OCI-LY3 (cell line): ENCODE measurements around the gene MMP23B.

Source experiments
- H2AFZ ChIP-seq: fragments of 200-600, 300-600 bp; shearing (Covaris generic); 2 replicates; pipeline ENCODE4 v1.6.0; 2014; ENCODE audit warnings: antibody characterized with exemption, low read depth, low read length
- H3K27ac ChIP-seq: fragments of 200-600, 300-600 bp; sonication (generic); 2 replicates; pipeline ENCODE4 v1.5.1; 2014; ENCODE audit warnings: mild to moderate bottlenecking, low read length, moderate library complexity, mixed read lengths
- H3K27me3 ChIP-seq: fragments of 200-600, 300-600 bp; sonication (generic); 2 replicates; pipeline ENCODE4 v1.6.1; 2014; ENCODE audit warnings: low read depth, low read length, mixed read lengths
- H3K36me3 ChIP-seq: fragments of 200-600, 300-600 bp; sonication (generic); replicated peaks from 2 replicates; pipeline ENCODE3; 2014; ENCODE audit warnings: low read depth, low read length, mixed read lengths
- H3K4me1 ChIP-seq: fragments of 300-600, 200-600 bp; sonication (generic); 2 replicates; pipeline ENCODE4 v1.6.1; 2014; ENCODE audit warnings: low read length, mixed read lengths
- H3K4me2 ChIP-seq: fragments of 200-600, 300-600 bp; sonication (generic); 2 replicates; pipeline ENCODE4 v1.6.1; 2014; ENCODE audit warnings: low read length, mixed read lengths
- H3K4me3 ChIP-seq: fragments of 300-600, 200-600 bp; sonication (generic); 2 replicates; pipeline ENCODE4 v1.5.1; 2014; ENCODE audit warnings: antibody characterized with exemption, mild to moderate bottlenecking, low read length, moderate library complexity
- H3K79me2 ChIP-seq: fragments of 300-600, 200-600 bp; shearing (Covaris generic); 2 replicates; pipeline ENCODE4 v1.6.1; 2014; ENCODE audit warnings: mild to moderate bottlenecking, low read length, mixed read lengths
- H3K9ac ChIP-seq: fragments of 300-600, 200-600 bp; shearing (Covaris generic); 2 replicates; pipeline ENCODE4 v1.6.0; 2014; ENCODE audit warnings: mild to moderate bottlenecking, low read length, moderate library complexity
- H3K9me3 ChIP-seq: fragments of 200-600, 300-600 bp; shearing (Covaris generic); 2 replicates; pipeline ENCODE4 v1.6.1; 2014; ENCODE audit warnings: low read length, mixed read lengths; ENCODE audit not compliant: insufficient read depth
- H4K20me1 ChIP-seq: fragments of 200-600, 300-600 bp; sonication (generic); 2 replicates; pipeline ENCODE4 v1.6.1; 2016; ENCODE audit warnings: low read length, mixed read lengths; ENCODE audit not compliant: insufficient read depth
- CTCF ChIP-seq: fragments of 200-600, 300-600 bp; sonication (generic); IDR thresholded peaks from 2 replicates; pipeline ENCODE4 v1.5.1; 2014; ENCODE audit warnings: antibody characterized with exemption, low read length, low read depth
- EZH2phosphoT487 ChIP-seq: fragments of 200-600 bp; shearing (Covaris generic); IDR thresholded peaks from 2 replicates; pipeline ENCODE4 v1.6.1; 2018; ENCODE audit warnings: antibody characterized with exemption, mixed run types, low read depth

MMP23B gene

GRCh38 chr1:1631782-1632420 lies at the start of gene MMP23B:
Gene MMP23B, plus strand, starts transcription at chr1:1632173. Its CDS starts 46 bp downstream, at chr1:1632219.
- no peak within 1 kb of the TSS for H3K4me3 ChIP-seq
- no peak within 1 kb of the TSS for H3K9ac ChIP-seq
- no peaks in the 10 kb centered on the region for H4K20me1 ChIP-seq
- H3K79me2 ChIP-seq, result no peaks in the 10 kb centered on the region
- no peaks in the 10 kb centered on the region for H3K36me3 ChIP-seq
- H3K27ac ChIP-seq, result no peak within 1 kb of the TSS
- no peaks in the 10 kb centered on the region for H3K9me3 ChIP-seq
- no peak within 1 kb of the TSS for H2AFZ ChIP-seq
- H3K27me3 ChIP-seq, result no peaks in the 10 kb centered on the region
- TF ChIP-seq CTCF (no peak), EZH2phosphoT487 (no peak)
- H3K4me2 ChIP-seq, result no peak within 1 kb of the TSS
- peaks cover 4% of the 10 kb centered on the region; the same call in 1 of the 2 replicates for H3K4me1 ChIP-seq

- H3K9ac ChIP-seq, result no peak overlapping the region
- TF ChIP-seq CTCF (no peak), EZH2phosphoT487 (no peak)
- H3K4me2 ChIP-seq, result peak overlapping the region; percentile 5; the same call in 1 of the 2 replicates
- no peaks in the 10 kb centered on the region for H3K36me3 ChIP-seq
- peaks cover 5% of the 10 kb centered on the region; the same call in 1 of the 2 replicates for H3K4me1 ChIP-seq
- H3K27me3 ChIP-seq, result no peaks in the 10 kb centered on the region
- no peaks in the 10 kb centered on the region for H3K9me3 ChIP-seq
- no peak overlapping the region for H3K4me3 ChIP-seq
- no peaks in the 10 kb centered on the region for H3K79me2 ChIP-seq
- no peak overlapping the region for H3K27ac ChIP-seq
- no peaks in the 10 kb centered on the region for H4K20me1 ChIP-seq
- no peak overlapping the region for H2AFZ ChIP-seq
These were observed 49.2 kb upstream of the MMP23B start for GRCh38 chr1:1582585-1583346.

- Histone ChIP-seq H3K4me1 (peaks cover 5% of the 10 kb centered on the region; the same call in 1 of the 2 replicates), H3K79me2 (no peaks in the 10 kb centered on the region), H3K4me3 (no peak overlapping the region), H3K36me3 (no peaks in the 10 kb centered on the region), H3K27me3 (no peaks in the 10 kb centered on the region), H3K9ac (no peak overlapping the region), H4K20me1 (no peaks in the 10 kb centered on the region), H3K27ac (no peak overlapping the region), H2AFZ (no peak overlapping the region), H3K9me3 (no peaks in the 10 kb centered on the region), H3K4me2 (peak overlapping the region; percentile 5; the same call in 1 of the 2 replicates)
- TF ChIP-seq EZH2phosphoT487 (no peak), CTCF (no peak)
These were observed 48.5 kb upstream of the MMP23B start for GRCh38 chr1:1583347-1584010.

- TF ChIP-seq CTCF, result no peak
- Histone ChIP-seq H3K27me3 (peaks cover 5% of the 10 kb centered on the region; the same call in 1 of the 2 replicates), H3K9me3 (no peaks in the 10 kb centered on the region), H3K4me3 (no peak overlapping the region), H3K4me2 (no peak overlapping the region), H3K27ac (no peak overlapping the region), H3K9ac (no peak overlapping the region), H4K20me1 (no peaks in the 10 kb centered on the region), H3K4me1 (no peaks in the 10 kb centered on the region), H2AFZ (no peak overlapping the region), H3K79me2 (no peaks in the 10 kb centered on the region), H3K36me3 (no peaks in the 10 kb centered on the region)
These were observed 40.5 kb upstream of the MMP23B start for GRCh38 chr1:1591452-1591851.
